ENCODE data around the gene PNMA8B. TPM values are rescaled to one million over a fixed set of nuclear protein-coding genes. Genes with fewer than 3 reads are reported as not detected.
"Not testable (repeated sequence)": the region's sequence is repeated elsewhere in the genome, so short reads cannot be mapped to it uniquely, and the experiment has no call there.

Gene PNMA8B
- total RNA-seq, 1 experiment from 2014 or later = not detected

DNA sequence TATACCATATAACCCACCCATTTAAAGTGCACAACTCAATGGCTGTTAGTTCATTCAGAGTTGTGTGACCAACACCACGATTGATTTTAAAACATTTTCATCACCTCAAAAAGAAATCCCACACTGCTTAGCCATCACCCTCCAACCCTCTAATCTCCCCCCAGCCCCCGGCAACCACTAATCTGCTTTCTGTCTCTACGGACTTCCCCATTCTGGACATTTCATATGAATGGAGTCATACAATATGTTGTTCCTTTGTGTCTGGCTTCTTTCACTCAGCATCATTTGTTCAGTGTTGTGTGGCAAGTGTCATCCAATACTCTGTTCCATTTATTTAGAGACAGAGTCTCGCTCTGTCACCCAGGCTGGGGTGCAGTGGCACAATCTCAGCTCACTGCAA, 4.0 kb upstream of the PNMA8B start:
- CTCF ChIA-PET = interaction anchor here (0.6 kb wide), 1 partner anchor 284 kb away, joined by 12 read pairs; no protein-coding TSS in a partner anchor
- intact Hi-C loops (cut with micrococcal nuclease; ENCODE audit: unreplicated experiment) = no loop called here
- H3K27me3 Mint-ChIP-seq (ENCODE audit: unreplicated experiment) = peaks cover 8% of the 10 kb centered on the region
- no peaks in the 10 kb centered on the region for H3K9me3 Mint-ChIP-seq (ENCODE audit: low read depth, unreplicated experiment)
- no peak overlapping the region for H3K4me3 Mint-ChIP-seq (ENCODE audit: low read depth, unreplicated experiment)
- TF ChIP-seq, protein P1, sequence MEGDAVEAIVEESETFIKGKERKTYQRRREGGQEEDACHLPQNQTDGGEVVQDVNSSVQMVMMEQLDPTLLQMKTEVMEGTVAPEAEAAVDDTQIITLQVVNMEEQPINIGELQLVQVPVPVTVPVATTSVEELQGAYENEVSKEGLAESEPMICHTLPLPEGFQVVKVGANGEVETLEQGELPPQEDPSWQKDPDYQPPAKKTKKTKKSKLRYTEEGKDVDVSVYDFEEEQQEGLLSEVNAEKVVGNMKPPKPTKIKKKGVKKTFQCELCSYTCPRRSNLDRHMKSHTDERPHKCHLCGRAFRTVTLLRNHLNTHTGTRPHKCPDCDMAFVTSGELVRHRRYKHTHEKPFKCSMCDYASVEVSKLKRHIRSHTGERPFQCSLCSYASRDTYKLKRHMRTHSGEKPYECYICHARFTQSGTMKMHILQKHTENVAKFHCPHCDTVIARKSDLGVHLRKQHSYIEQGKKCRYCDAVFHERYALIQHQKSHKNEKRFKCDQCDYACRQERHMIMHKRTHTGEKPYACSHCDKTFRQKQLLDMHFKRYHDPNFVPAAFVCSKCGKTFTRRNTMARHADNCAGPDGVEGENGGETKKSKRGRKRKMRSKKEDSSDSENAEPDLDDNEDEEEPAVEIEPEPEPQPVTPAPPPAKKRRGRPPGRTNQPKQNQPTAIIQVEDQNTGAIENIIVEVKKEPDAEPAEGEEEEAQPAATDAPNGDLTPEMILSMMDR (IDR thresholded peaks at IDR 0.05; ENCODE audit: unreplicated experiment) = no peak
- no TSS peak for BruUV-seq (replicated peaks)
- peaks cover 12% of the 10 kb centered on the region for H3K36me3 Mint-ChIP-seq (ENCODE audit: insufficient read depth, unreplicated experiment)
- peaks cover 22% of the 10 kb centered on the region for H3K4me1 Mint-ChIP-seq (ENCODE audit: low read depth, unreplicated experiment)
- no peak overlapping the region for H3K27ac Mint-ChIP-seq (ENCODE audit: unreplicated experiment)
- DNase-seq = peak; percentile 31

DNA sequence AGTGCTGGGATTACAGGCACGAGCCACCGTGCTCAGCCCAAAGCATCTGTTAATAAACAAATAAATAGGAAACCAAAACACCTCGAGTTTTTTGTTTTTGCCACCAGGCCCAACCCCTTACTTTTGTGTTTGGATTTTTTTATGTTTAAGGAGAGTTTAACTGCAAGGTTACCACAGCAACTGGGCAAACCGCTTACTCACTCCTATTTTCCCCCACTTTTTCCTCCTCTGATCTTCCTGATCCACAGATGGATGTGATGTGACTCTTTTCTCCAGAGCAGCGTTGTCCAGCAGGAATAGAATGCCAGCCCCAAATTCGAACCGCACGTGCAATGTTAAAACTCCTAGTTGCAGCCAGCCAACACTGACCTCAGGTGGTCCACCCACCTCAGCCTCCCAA, 2.1 kb upstream of the PNMA8B start:
- DNase-seq = no peak
- H3K36me3 Mint-ChIP-seq (ENCODE audit: insufficient read depth, unreplicated experiment) = peaks cover 16% of the 10 kb centered on the region
- BruUV-seq (replicated peaks) = no TSS peak
- peaks cover 22% of the 10 kb centered on the region for H3K4me1 Mint-ChIP-seq (ENCODE audit: low read depth, unreplicated experiment)
- no peak overlapping the region for H3K27ac Mint-ChIP-seq (ENCODE audit: unreplicated experiment)
- CTCF ChIA-PET = no interaction called here
- intact Hi-C loops (cut with micrococcal nuclease; ENCODE audit: unreplicated experiment) = no loop called here
- H3K27me3 Mint-ChIP-seq (ENCODE audit: unreplicated experiment) = peaks cover 23% of the 10 kb centered on the region
- TF ChIP-seq, protein P1 (IDR thresholded peaks at IDR 0.05; ENCODE audit: unreplicated experiment) = no peak
- H3K4me3 Mint-ChIP-seq (ENCODE audit: low read depth, unreplicated experiment) = no peak overlapping the region
- no peaks in the 10 kb centered on the region for H3K9me3 Mint-ChIP-seq (ENCODE audit: low read depth, unreplicated experiment)

DNA sequence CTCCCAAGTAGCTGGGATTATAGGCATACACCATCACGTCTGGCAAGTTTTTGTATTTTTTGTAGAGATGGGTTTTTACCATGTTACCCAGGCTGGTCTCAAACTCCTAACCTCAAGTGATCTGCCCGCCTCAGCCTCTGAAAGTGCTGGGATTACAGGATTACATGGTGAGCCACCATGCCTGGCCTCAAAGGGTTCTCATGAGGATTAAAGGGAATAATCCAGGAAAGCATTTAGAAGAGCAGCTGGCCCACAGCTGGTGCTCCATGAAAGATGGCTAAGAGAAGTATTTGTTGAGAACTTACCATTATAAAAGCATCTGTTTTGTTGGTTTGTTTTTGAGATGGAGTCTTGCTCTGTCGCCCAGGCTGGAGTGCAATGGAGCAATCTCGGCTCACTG, 1.2 kb upstream of the PNMA8B start:
- Mint-ChIP-seq H3K27me3 (ENCODE audit: unreplicated experiment) (peaks cover 32% of the 10 kb centered on the region), H3K36me3 (ENCODE audit: insufficient read depth, unreplicated experiment) (peaks cover 16% of the 10 kb centered on the region), H3K4me1 (ENCODE audit: low read depth, unreplicated experiment) (peaks cover 22% of the 10 kb centered on the region)
- H3K4me3 Mint-ChIP-seq (ENCODE audit: low read depth, unreplicated experiment); DNase-seq; intact Hi-C loops (cut with micrococcal nuclease; ENCODE audit: unreplicated experiment); CTCF ChIA-PET; H3K9me3 Mint-ChIP-seq (ENCODE audit: low read depth, unreplicated experiment); H3K27ac Mint-ChIP-seq (ENCODE audit: unreplicated experiment); BruUV-seq (replicated peaks): not testable (repeated sequence)

DNA sequence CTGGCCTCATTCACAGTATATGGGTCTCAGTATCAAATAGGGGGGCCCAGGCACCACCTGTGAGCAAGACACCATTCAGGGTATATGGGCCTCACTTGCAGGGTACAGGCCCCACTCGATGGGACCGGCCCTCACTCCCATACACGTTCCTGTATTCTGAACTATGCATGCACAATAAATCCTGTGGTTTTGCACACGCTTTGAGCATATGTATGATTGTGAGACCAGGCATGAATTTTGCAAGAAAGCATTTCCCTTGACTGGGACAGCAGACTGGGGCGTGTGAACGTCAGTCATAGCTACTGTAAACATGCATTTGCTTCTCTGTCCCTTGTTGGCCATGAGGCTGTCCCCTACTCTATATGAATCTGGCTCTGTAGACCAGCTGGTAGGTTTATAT, 637 bp upstream of the PNMA8B start:
- H3K27me3 Mint-ChIP-seq (ENCODE audit: unreplicated experiment) = peaks cover 38% of the 10 kb centered on the region
- H3K4me1 Mint-ChIP-seq (ENCODE audit: low read depth, unreplicated experiment) = peaks cover 22% of the 10 kb centered on the region
- TF ChIP-seq, protein P1 (IDR thresholded peaks at IDR 0.05; ENCODE audit: unreplicated experiment) = no peak
- no peak overlapping the region for H3K4me3 Mint-ChIP-seq (ENCODE audit: low read depth, unreplicated experiment)
- H3K9me3 Mint-ChIP-seq (ENCODE audit: low read depth, unreplicated experiment) = no peaks in the 10 kb centered on the region
- H3K36me3 Mint-ChIP-seq (ENCODE audit: insufficient read depth, unreplicated experiment) = peaks cover 16% of the 10 kb centered on the region
- intact Hi-C loops (cut with micrococcal nuclease; ENCODE audit: unreplicated experiment) = no loop called here
- CTCF ChIA-PET = no interaction called here
- DNase-seq = no peak
- no TSS peak for BruUV-seq (replicated peaks)
- no peak overlapping the region for H3K27ac Mint-ChIP-seq (ENCODE audit: unreplicated experiment)

DNA sequence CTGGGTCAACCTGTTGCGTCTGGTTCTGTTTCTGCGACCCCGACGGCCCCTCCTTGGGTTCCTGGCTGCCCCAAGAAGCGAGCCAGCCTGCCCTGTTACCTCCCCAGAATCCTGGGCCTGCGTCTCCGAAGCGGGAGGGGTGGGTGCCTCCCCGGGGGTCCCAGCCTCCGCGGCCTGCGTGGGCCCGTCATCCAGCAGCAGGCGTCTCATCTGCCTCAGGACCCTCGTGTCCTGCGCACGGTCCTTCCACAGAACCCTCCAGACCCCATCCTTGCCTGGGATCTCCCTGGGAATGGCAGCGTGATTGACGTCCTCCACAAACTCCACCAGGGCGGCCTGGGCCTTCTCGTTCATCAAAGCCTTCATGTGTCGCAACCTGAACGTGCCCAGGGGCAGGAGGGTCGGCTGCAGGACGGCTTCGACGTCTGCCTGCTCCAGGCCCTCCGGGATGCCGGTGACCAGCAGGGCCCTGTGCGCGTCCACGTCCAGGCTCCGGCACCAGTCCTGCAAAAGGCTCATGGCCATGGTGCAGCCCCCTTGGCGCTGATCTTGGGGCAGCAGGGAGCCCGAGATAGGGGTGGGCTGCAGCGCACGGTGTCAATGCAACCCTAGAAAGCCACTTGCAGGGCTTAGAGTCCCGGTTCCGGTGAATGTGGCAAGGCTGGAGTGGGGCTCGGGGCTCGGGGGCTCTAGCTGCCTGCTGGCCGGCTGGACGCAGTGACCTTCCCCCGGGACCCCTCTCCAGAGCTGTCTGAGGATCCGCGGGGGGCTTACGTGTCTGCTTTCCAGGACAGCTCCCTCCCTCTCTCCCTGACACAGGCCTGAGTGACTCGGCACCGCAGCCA, 504 bp downstream of the PNMA8B start:
- Mint-ChIP-seq H3K27ac (ENCODE audit: unreplicated experiment) (no peak overlapping the region), H3K4me1 (ENCODE audit: low read depth, unreplicated experiment) (peaks cover 12% of the 10 kb centered on the region), H3K36me3 (ENCODE audit: insufficient read depth, unreplicated experiment) (peaks cover 4% of the 10 kb centered on the region), H3K9me3 (ENCODE audit: low read depth, unreplicated experiment) (no peaks in the 10 kb centered on the region), H3K27me3 (ENCODE audit: unreplicated experiment) (peaks cover 49% of the 10 kb centered on the region), H3K4me3 (ENCODE audit: low read depth, unreplicated experiment) (no peak overlapping the region)
- intact Hi-C loops (cut with micrococcal nuclease; ENCODE audit: unreplicated experiment) = no loop called here
- BruUV-seq (replicated peaks) = no TSS peak
- no peak for DNase-seq
- CTCF ChIA-PET = no interaction called here
- TF ChIP-seq, protein P1 (IDR thresholded peaks at IDR 0.05; ENCODE audit: unreplicated experiment) = no peak
